HG02642 (cell line): ENCODE measurements around the gene GRID2.

Experiments used
- ATAC-seq: cut with Tn5 transposase; IDR thresholded peaks from one replicate; pipeline ENCODE4 v1.9.1; 2021; ENCODE audit warnings: mild to moderate bottlenecking; ENCODE audit not compliant: unreplicated experiment, poor library complexity

The GRID2 gene

GRCh38 chr4:92847026-92847425, 543.3 kb downstream of the GRID2 start:
- ATAC-seq = no peak

GRCh38 chr4:92862509-92862908, 558.7 kb downstream of the GRID2 start:
- ATAC-seq = no peak

- ATAC-seq = no peak
Observed at GRCh38 chr4:92864096-92864495, 560.3 kb downstream of the GRID2 start.

- no peak for ATAC-seq
Observed at GRCh38 chr4:92872604-92873003, 568.8 kb downstream of the GRID2 start.

- no peak for ATAC-seq
Observed at GRCh38 chr4:92885632-92886031, 581.9 kb downstream of the GRID2 start.

- no peak for ATAC-seq
Observed at GRCh38 chr4:92952426-92952825, 648.7 kb downstream of the GRID2 start.

- no peak for ATAC-seq
Observed at GRCh38 chr4:92952897-92953296, 649.1 kb downstream of the GRID2 start.

- no peak for ATAC-seq
Observed at GRCh38 chr4:92953462-92953861, 649.7 kb downstream of the GRID2 start.

GRCh38 chr4:92961881-92962280, 658.1 kb downstream of the GRID2 start:
- ATAC-seq = no peak

- ATAC-seq = no peak
Observed at GRCh38 chr4:92962831-92963230, 659.1 kb downstream of the GRID2 start.

GRCh38 chr4:92968556-92968955, 664.8 kb downstream of the GRID2 start:
- no peak for ATAC-seq

GRCh38 chr4:92968996-92969395, 665.2 kb downstream of the GRID2 start:
- ATAC-seq = no peak

GRCh38 chr4:92969650-92970379, 666.0 kb downstream of the GRID2 start:
- ATAC-seq = no peak

- no peak for ATAC-seq
Observed at GRCh38 chr4:92970996-92971395, 667.2 kb downstream of the GRID2 start.

GRCh38 chr4:92988301-92988700, 684.5 kb downstream of the GRID2 start:
- ATAC-seq = no peak

GRCh38 chr4:92992758-92993157, 689.0 kb downstream of the GRID2 start:
- no peak for ATAC-seq

- no peak for ATAC-seq
Observed at GRCh38 chr4:92994727-92995126, 691.0 kb downstream of the GRID2 start.

GRCh38 chr4:92996533-92996932, 692.8 kb downstream of the GRID2 start:
- no peak for ATAC-seq

- no peak for ATAC-seq
Observed at GRCh38 chr4:93000910-93001309, 697.1 kb downstream of the GRID2 start.

GRCh38 chr4:93002240-93002639, 698.5 kb downstream of the GRID2 start:
- no peak for ATAC-seq

GRCh38 chr4:93016350-93016749, 712.6 kb downstream of the GRID2 start:
- ATAC-seq = no peak

- ATAC-seq = no peak
Observed at GRCh38 chr4:93018243-93018642, 714.5 kb downstream of the GRID2 start.

- no peak for ATAC-seq
Observed at GRCh38 chr4:93018806-93019205, 715.0 kb downstream of the GRID2 start.
